Measurements from ENCODE around the gene MYO1F. TPM values are rescaled to one million over a fixed set of nuclear protein-coding genes. Genes with fewer than 3 reads are reported as not detected.

The MYO1F gene
- total and polyA plus RNA-seq, 10 of the 15 experiments (the other 5 are each of a cell fraction or from before 2014, with no cell fraction given) = 3.5 to 49.4 (median 31.3) TPM

- no TSS peak for BruUV-seq (replicated peaks)
- FAIRE-seq (no peak), ATAC-seq (no peak), DNase-seq (ENCODE audit: low read depth, low spot score) (no peak)
- Histone ChIP-seq H3K27me3 (replicated peaks in 1 of 2; ENCODE audit: control insufficient read depth in 2 of 2, insufficient read depth in 2 of 2, low read length in 1 of 2) (no peaks in the 10 kb centered on the region), H3K4me3 (no peak overlapping the region), H3K4me1 (ENCODE audit: control insufficient read depth, insufficient read depth, low read length) (no peaks in the 10 kb centered on the region), H3K9ac (ENCODE audit: control insufficient read depth, insufficient read depth, low read length) (no peak overlapping the region), H3K79me2 (ENCODE audit: control insufficient read depth, insufficient read depth, low read length) (no peaks in the 10 kb centered on the region), H3K36me3 (ENCODE audit: control insufficient read depth in 2 of 2, insufficient read depth in 2 of 2, low read length in 1 of 2) (no peaks in the 10 kb centered on the region), H3K27ac (ENCODE audit: control insufficient read depth, insufficient read depth) (no peak overlapping the region), H4K20me1 (ENCODE audit: control insufficient read depth, insufficient read depth) (no peaks in the 10 kb centered on the region), H3K4me2 (ENCODE audit: control insufficient read depth, insufficient read depth) (no peak overlapping the region), H3K9me3 (replicated peaks; ENCODE audit: control insufficient read depth, insufficient read depth, low read length) (peaks cover 6% of the 10 kb centered on the region; the same call in 2 of the 3 replicates), H2AFZ (ENCODE audit: control insufficient read depth, low read depth, low read length) (no peak overlapping the region)
- ChIA-PET RAD21 (ENCODE audit: unreplicated experiment) (no interaction called here), SMC1A (ENCODE audit: uncharacterized antibody, unreplicated experiment) (no interaction called here), CTCF (interaction anchor here (1.7 kb wide), 1 partner anchor 16 kb away, joined by 10 read pairs; no protein-coding TSS in a partner anchor), POLR2A (no interaction called here)
- intact Hi-C loops (cut with micrococcal nuclease; ENCODE audit: unreplicated experiment) (no loop called here), in situ Hi-C loops (cut with MboI) (no loop called here)
- TF ChIP-seq ZNF384 (IDR thresholded peaks at IDR 0.05; ENCODE audit: borderline replicate concordance, low read depth, low read length) (no peak), STAT3 (IDR thresholded peaks at IDR 0.05; ENCODE audit: low read depth, low read length) (no peak), ZNF24 (IDR thresholded peaks at IDR 0.05) (no peak), BCLAF1 (IDR thresholded peaks at IDR 0.05) (no peak), MLLT1 (IDR thresholded peaks at IDR 0.05) (no peak), WRNIP1 (IDR thresholded peaks at IDR 0.05; ENCODE audit: borderline replicate concordance, low read depth, low read length) (no peak), SIX5 (IDR thresholded peaks at IDR 0.05; ENCODE audit: low read depth, low read length, severe bottlenecking) (no peak), BACH1 (IDR thresholded peaks at IDR 0.05; ENCODE audit: borderline replicate concordance) (no peak), USF2 (IDR thresholded peaks at IDR 0.05; ENCODE audit: borderline replicate concordance, low read depth, low read length) (no peak), MTA2 (IDR thresholded peaks at IDR 0.05; ENCODE audit: low read depth) (no peak), EGR1 (IDR thresholded peaks at IDR 0.05; ENCODE audit: borderline replicate concordance in 1 of 2, low read depth in 2 of 2, low read length in 2 of 2) (no peak), SRF (IDR thresholded peaks at IDR 0.05; ENCODE audit: low read depth in 2 of 2, low read length in 2 of 2) (no peak), IRF5 (IDR thresholded peaks at IDR 0.05; ENCODE audit: borderline replicate concordance) (no peak), SP1 (IDR thresholded peaks at IDR 0.05; ENCODE audit: low read depth, low read length) (no peak), SMC3 (IDR thresholded peaks at IDR 0.05; ENCODE audit: borderline replicate concordance, low read length) (no peak), ATF3 (IDR thresholded peaks at IDR 0.05; ENCODE audit: borderline replicate concordance, extremely low read depth, low read depth, low read length) (no peak)
- TF ChIP-seq, protein P1, sequence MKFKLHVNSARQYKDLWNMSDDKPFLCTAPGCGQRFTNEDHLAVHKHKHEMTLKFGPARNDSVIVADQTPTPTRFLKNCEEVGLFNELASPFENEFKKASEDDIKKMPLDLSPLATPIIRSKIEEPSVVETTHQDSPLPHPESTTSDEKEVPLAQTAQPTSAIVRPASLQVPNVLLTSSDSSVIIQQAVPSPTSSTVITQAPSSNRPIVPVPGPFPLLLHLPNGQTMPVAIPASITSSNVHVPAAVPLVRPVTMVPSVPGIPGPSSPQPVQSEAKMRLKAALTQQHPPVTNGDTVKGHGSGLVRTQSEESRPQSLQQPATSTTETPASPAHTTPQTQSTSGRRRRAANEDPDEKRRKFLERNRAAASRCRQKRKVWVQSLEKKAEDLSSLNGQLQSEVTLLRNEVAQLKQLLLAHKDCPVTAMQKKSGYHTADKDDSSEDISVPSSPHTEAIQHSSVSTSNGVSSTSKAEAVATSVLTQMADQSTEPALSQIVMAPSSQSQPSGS (IDR thresholded peaks at IDR 0.05; ENCODE audit: low read length) = no peak
- WGBS (ENCODE audit: insufficient coverage, insufficient replicate concordance, low lambda C conversion rate, missing lambda C conversion rate) = 60% methylated on average over 13 of the region's 15 CpGs
Measured at GRCh38 chr19:8595651-8596050, 18.4 kb upstream of the MYO1F start.
